Daoy (cell line): Measurements from ENCODE around the gene PDE3B. TPM values are rescaled to one million over a fixed set of nuclear protein-coding genes. Genes with fewer than 3 reads are reported as not detected.
"Not testable (repeated sequence)": the region's sequence is repeated elsewhere in the genome, so short reads cannot be mapped to it uniquely, and the experiment has no call there.

ENCODE experiments used
- DNase-seq: peaks from one replicate; pipeline ENCODE4 v3.0.0-alpha.2; 2015; ENCODE audit warnings: low read depth
- total RNA-seq: library from RNA; depleted of rRNA; stranded (reverse); fragments of >200 nt; shearing (Covaris generic); gene quantifications from 2 replicates; pipeline ENCODE4 v1.2.3, GENCODE V29; 2014

Gene PDE3B
- total RNA-seq, 1 experiment from 2014 or later = 2.3 TPM

GRCh38 chr11:14676068-14676467 is 32.5 kb downstream of the PDE3B start:
- no peak for DNase-seq

- DNase-seq = no peak
Observed at GRCh38 chr11:14677146-14677545, 33.5 kb downstream of the PDE3B start.

DNA sequence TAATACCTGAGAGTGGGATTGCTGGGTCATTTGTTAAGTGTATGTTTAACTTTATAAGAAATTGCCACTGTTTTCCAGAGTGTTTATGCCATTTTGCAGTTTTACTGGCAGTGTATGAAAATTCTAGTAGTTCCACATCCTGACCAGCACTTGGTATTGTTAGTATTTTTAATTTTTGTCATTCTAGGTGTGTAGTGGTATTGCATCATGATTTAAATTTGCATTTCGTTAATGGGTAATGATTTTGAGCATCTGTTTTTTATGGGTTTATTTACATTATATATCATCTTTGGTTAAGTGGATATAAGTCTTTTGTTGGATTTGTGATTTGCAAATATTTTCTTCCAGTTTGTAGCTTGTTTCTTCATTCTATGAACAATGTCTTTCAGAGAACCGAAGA is 34.7 kb downstream of the PDE3B start:
- DNase-seq = no peak

DNA sequence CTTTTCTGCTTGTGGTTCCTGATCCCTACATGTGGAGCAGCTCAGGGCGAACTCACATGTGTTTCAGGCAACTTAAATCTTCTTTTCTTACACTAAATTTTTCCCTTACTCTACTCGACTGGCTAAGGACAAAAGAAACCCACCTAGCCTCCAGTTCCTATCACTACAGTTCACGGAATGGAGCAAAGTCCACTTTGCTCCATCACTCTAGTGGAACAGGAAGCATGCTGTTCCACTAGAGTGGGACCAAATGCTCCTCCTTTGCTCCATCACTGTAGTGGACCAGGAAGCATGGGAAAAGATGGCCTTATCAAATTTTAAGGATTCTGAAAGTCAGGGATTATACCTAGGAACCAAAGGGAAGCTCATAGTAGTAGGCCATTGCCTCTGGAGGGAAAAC is 36.1 kb downstream of the PDE3B start:
- DNase-seq = no peak

GRCh38 chr11:14684234-14684915 is 40.8 kb downstream of the PDE3B start:
- not testable (repeated sequence) for DNase-seq

- DNase-seq = no peak
Observed at GRCh38 chr11:14687456-14687855, 43.9 kb downstream of the PDE3B start.

- DNase-seq = no peak
Observed at GRCh38 chr11:14687943-14688627, 44.5 kb downstream of the PDE3B start.

DNA sequence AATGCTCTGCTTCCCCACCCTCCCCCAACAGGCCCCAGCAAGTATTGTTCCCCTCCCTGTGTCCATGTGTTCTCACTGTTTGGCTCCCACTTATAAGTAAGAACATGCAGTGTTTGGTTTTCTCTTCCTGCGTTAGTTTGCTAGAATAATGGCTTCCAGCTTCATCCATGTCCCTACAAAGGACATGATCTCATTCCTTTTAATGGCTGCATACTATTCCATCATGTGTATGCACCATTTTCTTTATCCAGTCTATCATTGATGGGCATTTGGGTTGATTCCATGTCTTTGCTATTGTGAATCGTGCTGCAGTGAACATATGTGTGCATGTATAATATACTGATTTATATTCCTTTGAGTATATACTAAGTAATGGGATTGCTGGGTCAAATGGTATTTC is 52.1 kb downstream of the PDE3B start:
- DNase-seq = not testable (repeated sequence)

DNA sequence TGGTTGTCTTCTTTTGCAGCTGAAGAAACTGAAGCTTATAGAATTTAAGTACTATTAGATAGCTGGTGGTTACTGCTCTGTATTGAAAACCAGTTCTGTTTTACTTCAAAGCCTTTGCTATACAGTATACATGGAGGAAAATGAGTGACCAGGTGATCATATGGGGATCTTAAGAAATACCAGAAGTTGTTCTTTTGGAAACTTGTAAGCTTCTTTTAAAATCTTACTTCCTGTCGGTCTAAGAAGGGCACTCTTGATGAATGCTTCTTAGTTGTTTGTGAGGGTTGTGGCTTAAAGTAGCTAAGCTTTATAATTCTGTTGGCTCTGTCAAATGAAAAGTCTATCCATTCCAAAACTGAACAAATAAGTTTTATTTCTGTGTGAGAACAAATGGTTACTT is 55.2 kb downstream of the PDE3B start:
- no peak for DNase-seq

DNA sequence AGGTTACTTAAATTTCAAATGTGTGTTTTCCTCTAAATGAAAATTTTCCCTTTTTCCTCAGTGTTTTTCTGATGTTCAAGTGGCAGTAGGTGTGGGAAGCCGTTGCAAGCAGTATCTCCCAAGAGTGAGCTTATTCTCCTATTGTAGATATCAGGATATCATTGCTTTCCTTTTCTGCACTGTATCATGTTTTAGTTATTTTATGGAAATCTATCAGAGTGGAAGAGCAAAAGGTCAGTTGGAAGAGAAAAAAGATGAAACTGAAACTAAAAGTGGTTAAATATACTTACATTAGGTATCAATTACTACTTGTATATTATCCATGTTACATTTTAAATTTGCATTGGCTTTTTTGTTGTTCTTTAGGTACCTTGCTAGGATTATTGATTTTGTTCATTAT is 57.0 kb downstream of the PDE3B start:
- DNase-seq = no peak

GRCh38 chr11:14702760-14703159 is 59.2 kb downstream of the PDE3B start:
- DNase-seq = no peak

GRCh38 chr11:14703731-14704130 is 60.1 kb downstream of the PDE3B start:
- DNase-seq = no peak

- no peak for DNase-seq
Observed at GRCh38 chr11:14705067-14705466, 61.5 kb downstream of the PDE3B start.

- no peak for DNase-seq
Observed at GRCh38 chr11:14713496-14714244, 70.1 kb downstream of the PDE3B start.

DNA sequence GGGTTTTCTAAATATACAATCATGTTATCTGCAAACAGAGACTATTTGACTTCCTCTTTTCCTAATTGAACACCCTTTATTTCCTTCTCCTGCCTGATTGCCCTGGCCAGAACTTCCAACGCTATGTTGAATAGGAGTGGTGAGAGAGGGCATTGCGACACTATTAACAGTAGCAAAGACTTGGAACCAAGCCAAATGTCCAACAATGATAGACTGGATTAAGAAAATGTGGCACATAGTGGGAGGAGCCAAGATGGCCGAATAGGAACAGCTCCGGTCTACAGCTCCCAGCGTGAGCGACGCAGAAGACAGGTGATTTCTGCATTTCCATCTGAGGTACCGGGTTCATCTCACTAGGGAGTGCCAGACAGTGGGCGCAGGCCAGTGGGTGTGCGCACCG is 72.1 kb downstream of the PDE3B start:
- DNase-seq = not testable (repeated sequence)

GRCh38 chr11:14722496-14722895 is 78.9 kb downstream of the PDE3B start:
- no peak for DNase-seq

- DNase-seq = no peak
Observed at GRCh38 chr11:14725150-14725549, 81.5 kb downstream of the PDE3B start.

DNA sequence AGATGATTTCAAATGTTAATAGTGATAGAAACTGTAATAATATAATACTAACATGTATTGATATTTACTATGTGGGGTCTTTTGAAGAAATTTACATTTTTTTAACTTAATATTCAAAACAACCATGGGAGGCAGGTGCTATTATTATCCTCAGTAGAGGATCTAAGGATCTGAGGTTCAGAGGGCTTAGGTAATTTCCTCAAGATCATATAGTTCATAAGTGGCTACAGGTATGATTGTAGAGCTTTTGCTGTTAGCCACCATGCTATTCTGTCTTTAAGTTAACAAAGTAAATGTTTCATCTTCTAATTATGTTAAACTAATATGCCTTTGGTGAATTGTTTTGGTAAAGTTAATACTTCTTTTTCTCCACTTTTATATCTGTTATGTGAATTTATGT is 83.6 kb downstream of the PDE3B start:
- DNase-seq = no peak

GRCh38 chr11:14727746-14728145 is 84.1 kb downstream of the PDE3B start:
- DNase-seq = no peak

DNA sequence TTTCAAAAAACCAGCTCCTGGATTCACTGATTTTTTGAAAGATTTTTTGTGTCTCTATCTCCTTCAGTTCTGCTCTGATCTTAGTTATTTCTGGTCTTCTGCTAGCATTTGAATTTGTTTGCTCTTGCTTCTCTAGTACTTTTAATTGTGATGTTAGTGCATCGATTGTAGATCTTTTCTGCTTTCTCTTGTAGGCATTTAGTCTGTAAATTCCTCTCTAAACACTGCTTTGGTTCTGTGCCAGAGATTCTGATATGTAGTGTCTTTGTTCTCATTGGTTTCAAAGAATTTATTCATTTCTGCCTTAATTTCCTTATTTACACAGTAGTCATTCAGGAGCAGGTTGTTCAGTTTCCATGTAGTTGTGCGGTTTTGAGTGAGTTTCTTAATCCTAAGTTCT is 96.9 kb downstream of the PDE3B start:
- DNase-seq = not testable (repeated sequence)

GRCh38 chr11:14741195-14741594 is 97.6 kb downstream of the PDE3B start:
- no peak for DNase-seq

DNA sequence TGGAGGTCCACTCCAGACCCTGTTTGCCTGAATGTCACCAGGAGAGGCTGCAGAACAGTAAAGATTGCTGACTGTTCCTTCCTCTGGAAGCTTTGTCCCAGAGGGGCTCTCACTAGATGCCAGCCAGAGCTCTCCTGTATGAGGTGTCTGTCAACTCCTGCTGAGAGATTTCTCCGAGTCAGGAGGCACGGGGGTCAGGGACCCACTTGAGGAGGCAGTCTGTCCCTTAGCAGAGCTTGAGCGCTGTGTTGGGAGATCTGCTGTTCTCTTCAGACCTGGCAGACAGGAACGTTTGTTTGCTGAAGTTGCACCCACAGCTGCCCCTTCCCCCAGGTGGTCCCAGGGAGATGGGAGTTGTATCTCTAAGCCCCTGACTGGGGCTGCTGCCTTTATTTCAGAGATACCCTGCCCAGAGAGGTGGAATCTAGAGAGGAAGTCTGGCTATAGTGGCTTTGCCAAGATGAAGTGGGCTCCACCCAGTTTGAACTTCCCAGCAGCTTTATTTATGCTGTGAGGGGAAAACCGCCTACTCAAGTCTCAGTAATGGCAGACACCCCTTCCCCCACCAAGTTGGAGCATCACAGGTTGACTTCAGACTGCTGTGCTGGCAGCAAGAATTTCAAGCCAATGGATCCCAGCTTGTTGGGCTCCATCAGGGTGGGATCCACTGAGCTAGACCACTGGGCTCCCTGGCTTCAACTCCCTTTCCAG is 99.4 kb downstream of the PDE3B start:
- no peak for DNase-seq
